Common myeloid progenitor, CD34-positive (primary cell): Measurements from ENCODE around the gene GATAD2A.

Experiments used
- CTCF ChIA-PET: fragments of 350-600 bp; sonication (Branson Sonifier 250); formaldehyde crosslinking; loops from one replicate; lab custom pipeline; 2021; ENCODE audit warnings: antibody characterized with exemption; lab: Charles Lee
- POLR2A ChIA-PET: fragments of 350-600 bp; sonication (Branson Sonifier 250); formaldehyde crosslinking; loops from one replicate; lab custom pipeline; 2021; ENCODE audit warnings: antibody characterized with exemption; lab: Charles Lee
- DNase-seq, 3 donors: peaks; one replicate each; pipeline versions ENCODE4 v3.0.0 to v3.0.0-alpha.2; 2013
- H3K27ac ChIP-seq, 2 experiments: 1 replicate in 1 of 2; 2 replicates in 1 of 2; pipeline ENCODE4 v1.7.0; 2013; ENCODE audit warnings: inconsistent platforms in 2 of 2, low read length in 2 of 2, mild to moderate bottlenecking in 2 of 2, low read depth in 1 of 2, moderate library complexity in 1 of 2; ENCODE audit not compliant: severe bottlenecking in 2 of 2, insufficient read depth in 1 of 2, poor library complexity in 1 of 2
- H3K27me3 ChIP-seq, 5 experiments: replicated peaks in 2 of 5; 1 replicate in 3 of 5; 2 replicates in 2 of 5; pipeline versions ENCODE4 v1.6.1 to v1.7.0; 2013; ENCODE audit warnings: low read length in 4 of 5, mild to moderate bottlenecking in 2 of 5, moderate library complexity in 2 of 5, inconsistent platforms in 1 of 5; ENCODE audit not compliant: insufficient read depth in 5 of 5, control insufficient read depth in 4 of 5
- H3K36me3 ChIP-seq, 4 experiments: 1 replicate in 2 of 4; 2 replicates in 2 of 4; pipeline versions ENCODE4 v1.6.1 to v1.7.0; 2013; ENCODE audit warnings: low read length in 3 of 4, control low read depth in 1 of 4, mild to moderate bottlenecking in 1 of 4; ENCODE audit not compliant: control insufficient read depth in 4 of 4, insufficient read depth in 4 of 4
- H3K4me1 ChIP-seq, 4 experiments: 1 replicate in 3 of 4; 2 replicates in 1 of 4; pipeline versions ENCODE4 v1.6.1 to v1.7.1; 2013; ENCODE audit warnings: low read length in 3 of 4, mild to moderate bottlenecking in 3 of 4, control low read depth in 1 of 4, inconsistent platforms in 1 of 4, moderate library complexity in 1 of 4; ENCODE audit not compliant: control insufficient read depth in 4 of 4, insufficient read depth in 4 of 4; ENCODE audit errors: control extremely low read depth in 1 of 4
- H3K4me3 ChIP-seq, 7 experiments: 1 replicate in 4 of 7; 2 replicates in 3 of 7; pipeline versions ENCODE4 v1.5.1 to v1.7.0; 2013; ENCODE audit warnings: mild to moderate bottlenecking in 7 of 7, low read length in 6 of 7, moderate library complexity in 6 of 7, inconsistent platforms in 2 of 7, low read depth in 2 of 7, control low read depth in 1 of 7; ENCODE audit not compliant: insufficient read depth in 4 of 7, control insufficient read depth in 1 of 7; ENCODE audit errors: extremely low read depth in 1 of 7
- H3K9me3 ChIP-seq, 5 experiments: 1 replicate in 4 of 5; 2 replicates in 1 of 5; pipeline versions ENCODE4 v1.6.1 to v1.7.1; 2013; ENCODE audit warnings: low read length in 4 of 5, mild to moderate bottlenecking in 2 of 5, inconsistent platforms in 1 of 5, low read depth in 1 of 5, moderate library complexity in 1 of 5; ENCODE audit not compliant: control insufficient read depth in 4 of 5, insufficient read depth in 2 of 5; ENCODE audit errors: control extremely low read depth in 1 of 5
- WGBS: methylation state at CpG from one replicate; pipeline ENCODE4 v1.1.5; 2013; ENCODE audit not compliant: insufficient coverage; 5-methylcytosine and 5-hydroxymethylcytosine counted together

The GATAD2A gene

DNA sequence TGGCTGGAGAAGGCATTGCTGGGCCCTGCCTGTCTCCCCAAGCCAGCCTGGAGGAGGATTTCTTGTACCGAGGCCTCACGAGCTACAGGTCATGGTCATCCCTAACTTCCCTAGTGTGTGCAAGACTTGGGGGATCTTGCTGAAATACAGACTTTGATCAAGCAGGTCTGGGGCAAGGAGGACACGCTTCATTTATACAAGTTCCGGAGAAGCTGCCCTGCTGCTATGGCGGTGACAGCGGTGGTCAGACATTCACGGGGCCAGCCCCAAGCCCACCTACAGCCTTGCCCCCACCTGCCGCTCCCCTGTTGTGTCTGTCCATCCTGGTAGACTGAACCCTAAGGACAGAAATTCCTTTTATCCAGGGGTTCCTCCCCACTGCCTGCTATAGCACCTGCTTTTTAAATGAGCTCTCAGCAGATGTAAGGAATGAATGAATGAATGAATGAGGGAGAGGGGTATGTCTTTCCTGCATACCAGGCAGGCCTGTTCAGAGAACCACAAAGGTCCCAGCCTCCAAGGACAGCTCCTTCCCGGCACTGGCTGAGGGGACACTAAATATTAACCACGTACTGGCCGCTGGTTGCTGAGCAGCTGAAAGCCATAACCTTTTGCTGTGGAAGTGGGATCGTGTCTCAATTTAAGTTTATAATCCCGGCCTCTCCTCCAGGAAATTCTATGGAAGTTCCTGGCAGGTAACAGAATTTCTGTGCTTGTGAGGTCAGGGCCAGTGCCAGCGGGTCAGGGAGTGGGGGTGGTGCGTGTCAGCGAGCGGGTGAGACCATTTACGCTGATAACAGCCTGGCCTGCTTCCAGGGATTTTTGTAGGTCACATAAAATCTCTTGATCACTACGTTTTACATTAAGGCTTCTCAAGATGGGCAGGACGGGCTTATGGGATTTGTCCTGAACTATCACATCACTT is 82.7 kb downstream of the GATAD2A start:
- DNase-seq = no peak
- peaks cover 0 to 52% (median 32%) of the 10 kb centered on the region in 4 experiments for H3K36me3 ChIP-seq
- ChIA-PET CTCF (interaction anchor here (0.7 to 9.8 kb wide), 16 partner anchors 9 to 343 kb away, joined by 3 to 174 read pairs (median 4); no protein-coding TSS in a partner anchor), POLR2A (interaction anchor here (1.0 to 1.4 kb wide), 2 partner anchors 83 to 98 kb away, joined by 3 to 4 read pairs; partner anchors contain the start of gene GATAD2A)
- no peaks in the 10 kb centered on the region for H3K9me3 ChIP-seq
- WGBS = 85% methylated on average over 17 of the region's 20 CpGs
- H3K27me3 ChIP-seq = no peaks in the 10 kb centered on the region
- peak overlapping the region in 3 of 7 experiments; percentile 26 to 43 (median 34) for H3K4me3 ChIP-seq
- peaks cover 4 to 54% (median 45%) of the 10 kb centered on the region in 4 experiments for H3K4me1 ChIP-seq
- H3K27ac ChIP-seq = peak overlapping the region; percentile 77 to 90

- H3K4me1 ChIP-seq = peaks cover 4 to 54% (median 45%) of the 10 kb centered on the region in 4 experiments
- peaks cover 2 to 54% (median 36%) of the 10 kb centered on the region in 4 experiments for H3K36me3 ChIP-seq
Observed at GRCh38 chr19:19488875-19489690, 83.6 kb downstream of the GATAD2A start.

DNA sequence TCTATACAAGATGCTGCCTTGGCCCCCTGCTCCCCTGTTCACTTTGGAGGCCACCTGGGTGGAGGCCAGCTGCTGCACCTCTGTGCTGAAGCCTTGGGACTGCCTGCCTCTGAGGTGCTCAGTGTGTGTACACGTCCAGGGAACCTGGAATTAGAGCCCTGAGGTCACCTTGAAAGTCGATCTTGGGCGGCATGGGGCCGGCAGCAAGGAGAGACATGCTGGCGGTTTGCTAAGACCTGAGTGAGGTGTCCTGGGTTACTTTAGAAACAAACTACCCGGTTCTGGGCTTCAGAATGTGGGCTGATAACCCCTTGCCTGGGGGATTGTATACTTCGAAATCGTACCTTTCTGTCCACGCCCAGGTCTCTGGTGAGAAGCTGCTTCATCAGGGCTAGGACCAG is 84.3 kb downstream of the GATAD2A start:
- no peak for DNase-seq
- 91% methylated on average over 9 of the region's 9 CpGs for WGBS
- H3K27ac ChIP-seq = peak overlapping the region; percentile 77 to 90
- peaks cover 4 to 52% (median 43%) of the 10 kb centered on the region in 4 experiments for H3K4me1 ChIP-seq
- CTCF ChIA-PET = interaction anchor here (0.7 to 9.8 kb wide), 28 partner anchors 10 to 353 kb away, joined by 3 to 174 read pairs (median 4); partner anchors contain the start of gene GATAD2A
- POLR2A ChIA-PET = interaction anchor here (0.7 to 1.6 kb wide), 4 partner anchors 100 to 315 kb away, joined by 3 to 5 read pairs (median 4); no protein-coding TSS in a partner anchor
- H3K9me3 ChIP-seq = no peaks in the 10 kb centered on the region
- H3K4me3 ChIP-seq = peak overlapping the region in 2 of 7 experiments; percentile 18 to 31
- no peaks in the 10 kb centered on the region for H3K27me3 ChIP-seq
- peaks cover 5 to 58% (median 43%) of the 10 kb centered on the region in 4 experiments for H3K36me3 ChIP-seq

More at GRCh38 chr19:19488875-19489690, 83.6 kb downstream of the GATAD2A start:
- Histone ChIP-seq H3K27me3 (no peaks in the 10 kb centered on the region), H3K4me3 (peak overlapping the region in 4 of 7 experiments; percentile 26 to 43 (median 30)), H3K9me3 (no peaks in the 10 kb centered on the region), H3K27ac (peak overlapping the region; percentile 77 to 90)
- CTCF ChIA-PET = interaction anchor here (0.7 to 9.8 kb wide), 20 partner anchors 9 to 353 kb away, joined by 3 to 174 read pairs (median 4); no protein-coding TSS in a partner anchor
- POLR2A ChIA-PET = interaction anchor here (1.4 to 1.6 kb wide), 2 partner anchors 99 to 104 kb away, joined by 4 to 5 read pairs; no protein-coding TSS in a partner anchor
- 26% methylated on average over 10 of the region's 14 CpGs for WGBS
- peak; percentile 90 to 97 (median 96) for DNase-seq

GRCh38 chr19:19490214-19490968 is 84.9 kb downstream of the GATAD2A start:
- H3K27me3 ChIP-seq = no peaks in the 10 kb centered on the region
- WGBS = 32% methylated on average over 16 of the region's 20 CpGs
- H3K36me3 ChIP-seq = peaks cover 6 to 53% (median 44%) of the 10 kb centered on the region in 4 experiments
- no peaks in the 10 kb centered on the region for H3K9me3 ChIP-seq
- H3K4me3 ChIP-seq = peak overlapping the region in 1 of 7 experiments; percentile 2
- DNase-seq = peak; percentile 88 to 92 (median 88)
- peaks cover 4 to 46% (median 37%) of the 10 kb centered on the region in 4 experiments for H3K4me1 ChIP-seq
- peak overlapping the region; percentile 25 to 90 for H3K27ac ChIP-seq
- POLR2A ChIA-PET = interaction anchor here (0.7 to 1.6 kb wide), 4 partner anchors 101 to 315 kb away, joined by 3 to 5 read pairs (median 4); no protein-coding TSS in a partner anchor
- CTCF ChIA-PET = interaction anchor here (0.6 to 9.8 kb wide), 34 partner anchors 9 to 354 kb away, joined by 3 to 174 read pairs (median 4); partner anchors contain the start of genes GATAD2A and YJEFN3

- POLR2A ChIA-PET = no interaction called here
- DNase-seq = no peak
- CTCF ChIA-PET = interaction anchor here (0.9 to 9.8 kb wide), 17 partner anchors 11 to 305 kb away, joined by 3 to 174 read pairs (median 5); partner anchors contain the start of genes GATAD2A and YJEFN3
- no peak overlapping the region for H3K4me3 ChIP-seq
- no peaks in the 10 kb centered on the region for H3K9me3 ChIP-seq
- H3K27me3 ChIP-seq = no peaks in the 10 kb centered on the region
- H3K4me1 ChIP-seq = peaks cover 4 to 37% (median 33%) of the 10 kb centered on the region in 4 experiments
- H3K36me3 ChIP-seq = peaks cover 10 to 53% (median 46%) of the 10 kb centered on the region in 4 experiments
- no peak overlapping the region for H3K27ac ChIP-seq
- WGBS = 88% methylated on average over 14 of the region's 15 CpGs
Observed at GRCh38 chr19:19491321-19492025, 86.0 kb downstream of the GATAD2A start.
